ENCODE measurements around the gene AMOT. TPM values are rescaled to one million over a fixed set of nuclear protein-coding genes. Genes with fewer than 3 reads are reported as not detected.

The AMOT gene, protein sequence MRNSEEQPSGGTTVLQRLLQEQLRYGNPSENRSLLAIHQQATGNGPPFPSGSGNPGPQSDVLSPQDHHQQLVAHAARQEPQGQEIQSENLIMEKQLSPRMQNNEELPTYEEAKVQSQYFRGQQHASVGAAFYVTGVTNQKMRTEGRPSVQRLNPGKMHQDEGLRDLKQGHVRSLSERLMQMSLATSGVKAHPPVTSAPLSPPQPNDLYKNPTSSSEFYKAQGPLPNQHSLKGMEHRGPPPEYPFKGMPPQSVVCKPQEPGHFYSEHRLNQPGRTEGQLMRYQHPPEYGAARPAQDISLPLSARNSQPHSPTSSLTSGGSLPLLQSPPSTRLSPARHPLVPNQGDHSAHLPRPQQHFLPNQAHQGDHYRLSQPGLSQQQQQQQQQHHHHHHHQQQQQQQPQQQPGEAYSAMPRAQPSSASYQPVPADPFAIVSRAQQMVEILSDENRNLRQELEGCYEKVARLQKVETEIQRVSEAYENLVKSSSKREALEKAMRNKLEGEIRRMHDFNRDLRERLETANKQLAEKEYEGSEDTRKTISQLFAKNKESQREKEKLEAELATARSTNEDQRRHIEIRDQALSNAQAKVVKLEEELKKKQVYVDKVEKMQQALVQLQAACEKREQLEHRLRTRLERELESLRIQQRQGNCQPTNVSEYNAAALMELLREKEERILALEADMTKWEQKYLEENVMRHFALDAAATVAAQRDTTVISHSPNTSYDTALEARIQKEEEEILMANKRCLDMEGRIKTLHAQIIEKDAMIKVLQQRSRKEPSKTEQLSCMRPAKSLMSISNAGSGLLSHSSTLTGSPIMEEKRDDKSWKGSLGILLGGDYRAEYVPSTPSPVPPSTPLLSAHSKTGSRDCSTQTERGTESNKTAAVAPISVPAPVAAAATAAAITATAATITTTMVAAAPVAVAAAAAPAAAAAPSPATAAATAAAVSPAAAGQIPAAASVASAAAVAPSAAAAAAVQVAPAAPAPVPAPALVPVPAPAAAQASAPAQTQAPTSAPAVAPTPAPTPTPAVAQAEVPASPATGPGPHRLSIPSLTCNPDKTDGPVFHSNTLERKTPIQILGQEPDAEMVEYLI
- total RNA-seq (2022) (55.7 and 66.3 TPM in 2 replicates), Bru-seq, nascent RNA (percentile 75 among the genes with signal in this experiment), BruChase-seq, experiment 1, labeled RNA remaining after a 2-hour chase (percentile 79 among the genes with signal in this experiment), BruChase-seq, experiment 2, labeled RNA remaining after a 6-hour chase (percentile 87 among the genes with signal in this experiment)
- long read RNA-seq, partial matches to known transcripts: 0 of 15 reads
- long read RNA-seq, other reads (novel, unspliced or antisense): 15 of 15 reads

DNA sequence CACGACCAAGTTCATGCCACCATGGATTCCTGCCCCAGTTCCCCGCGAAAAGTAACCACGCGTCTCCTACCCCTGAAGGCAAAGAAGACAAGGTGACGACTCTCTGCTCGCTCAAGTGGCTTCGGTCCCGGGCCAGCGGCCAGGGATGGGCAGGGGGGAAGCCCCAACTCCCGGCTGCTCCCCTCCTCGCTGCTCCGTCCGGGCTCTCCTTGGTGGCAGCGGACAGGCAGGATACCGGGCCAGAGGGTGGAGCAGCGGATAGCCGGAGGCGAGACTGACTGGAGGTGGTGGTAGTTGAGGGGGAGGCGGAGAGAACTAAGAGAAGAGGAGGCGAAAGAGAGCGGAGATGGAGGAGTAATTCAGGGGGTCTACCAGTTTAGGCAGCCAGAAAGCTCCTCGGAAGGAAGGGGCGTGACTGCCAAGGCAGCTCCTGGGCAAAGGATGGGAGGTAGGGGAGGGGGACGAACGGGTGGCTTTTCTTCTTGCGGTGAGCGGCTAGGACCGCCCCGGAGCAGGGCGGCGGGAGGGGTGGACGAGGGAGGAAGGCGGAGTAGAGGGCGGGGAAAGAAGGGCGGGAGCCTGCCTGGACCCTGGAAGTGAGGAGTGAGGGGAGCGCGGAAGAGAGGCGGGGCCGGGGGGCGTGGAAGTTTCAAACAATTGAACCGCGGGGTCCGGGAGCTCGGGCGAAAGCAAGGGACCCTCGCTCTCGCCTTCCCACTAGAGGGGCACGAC lies at the start of gene AMOT:
AMOT (minus strand) TSS at position 450 of the 732 bp plus-strand sequence. CDS start 17,705 bp downstream, outside the sequence.
- H3K36me3 ChIP-seq (ENCODE audit: control insufficient read depth, insufficient read depth, low read length): no peaks in the 10 kb centered on the region
- H3K4me1 ChIP-seq: peaks cover 27% of the 10 kb centered on the region
- H3K27me3 ChIP-seq (replicated peaks; ENCODE audit: control insufficient read depth, insufficient read depth, low read length): no peaks in the 10 kb centered on the region
- H3K4me3 ChIP-seq (ENCODE audit: low read depth, low read length): peak within 1 kb of the TSS; percentile 68
- CTCF ChIA-PET: interaction anchor here (0.8 to 0.9 kb wide), 2 partner anchors 11 to 25 kb away, joined by 3 read pairs; no protein-coding TSS in a partner anchor
- BruUV-seq (replicated peaks): TSS peak; percentile 43
- POLR2A ChIA-PET: interaction anchor here (0.6 to 1.4 kb wide), 2 partner anchors 10 to 37 kb away, joined by 3 to 8 read pairs; no protein-coding TSS in a partner anchor
- Mint-ChIP-seq H3K4me1 (ENCODE audit: low read depth, unreplicated experiment) (peaks cover 16% of the 10 kb centered on the region), H3K4me3 (ENCODE audit: unreplicated experiment) (peak within 1 kb of the TSS; percentile 96), H3K27ac (ENCODE audit: unreplicated experiment) (peak within 1 kb of the TSS; percentile 91), H3K27me3 (ENCODE audit: insufficient read depth, unreplicated experiment) (no peaks in the 10 kb centered on the region), H3K36me3 (ENCODE audit: insufficient read depth, unreplicated experiment) (no peaks in the 10 kb centered on the region), H3K9me3 (ENCODE audit: unreplicated experiment) (no peaks in the 10 kb centered on the region)
- intact Hi-C loops (cut with micrococcal nuclease; ENCODE audit: unreplicated experiment): loop anchor here (1.0 to 5.0 kb wide), 3 partner anchors 8 to 78 kb away; no protein-coding TSS in a partner anchor
- no peaks in the 10 kb centered on the region for H3K9me3 ChIP-seq
- TF ChIP-seq, protein P1, sequence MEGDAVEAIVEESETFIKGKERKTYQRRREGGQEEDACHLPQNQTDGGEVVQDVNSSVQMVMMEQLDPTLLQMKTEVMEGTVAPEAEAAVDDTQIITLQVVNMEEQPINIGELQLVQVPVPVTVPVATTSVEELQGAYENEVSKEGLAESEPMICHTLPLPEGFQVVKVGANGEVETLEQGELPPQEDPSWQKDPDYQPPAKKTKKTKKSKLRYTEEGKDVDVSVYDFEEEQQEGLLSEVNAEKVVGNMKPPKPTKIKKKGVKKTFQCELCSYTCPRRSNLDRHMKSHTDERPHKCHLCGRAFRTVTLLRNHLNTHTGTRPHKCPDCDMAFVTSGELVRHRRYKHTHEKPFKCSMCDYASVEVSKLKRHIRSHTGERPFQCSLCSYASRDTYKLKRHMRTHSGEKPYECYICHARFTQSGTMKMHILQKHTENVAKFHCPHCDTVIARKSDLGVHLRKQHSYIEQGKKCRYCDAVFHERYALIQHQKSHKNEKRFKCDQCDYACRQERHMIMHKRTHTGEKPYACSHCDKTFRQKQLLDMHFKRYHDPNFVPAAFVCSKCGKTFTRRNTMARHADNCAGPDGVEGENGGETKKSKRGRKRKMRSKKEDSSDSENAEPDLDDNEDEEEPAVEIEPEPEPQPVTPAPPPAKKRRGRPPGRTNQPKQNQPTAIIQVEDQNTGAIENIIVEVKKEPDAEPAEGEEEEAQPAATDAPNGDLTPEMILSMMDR (IDR thresholded peaks at IDR 0.05; ENCODE audit: insufficient read depth in 1 of 2, low read depth in 1 of 2, low read length in 1 of 2, severe bottlenecking in 1 of 2, unreplicated experiment in 1 of 2): no peak
- peak; percentile 82 to 90 for DNase-seq

DNA sequence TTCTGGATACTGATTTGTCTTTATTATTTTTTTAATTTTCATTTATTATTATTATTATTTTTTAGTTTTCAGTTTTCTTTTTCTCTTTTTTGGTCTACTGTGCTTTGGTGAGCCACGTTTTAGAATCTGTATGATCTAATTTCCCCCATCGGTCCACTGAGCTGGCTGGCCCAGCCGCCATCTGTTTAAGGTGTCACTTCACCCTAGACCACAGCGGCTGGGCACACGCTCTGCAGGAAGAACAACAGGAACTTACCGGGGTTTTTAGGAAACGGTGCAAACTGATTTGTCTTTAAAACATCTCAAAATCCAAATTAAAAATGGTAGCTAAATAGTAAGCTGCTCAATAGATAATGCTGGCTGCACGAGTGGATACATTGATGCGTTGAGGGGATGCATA lies 48.8 kb upstream of the AMOT start:
- Histone ChIP-seq H3K4me1 (no peaks in the 10 kb centered on the region), H3K36me3 (ENCODE audit: control insufficient read depth, insufficient read depth, low read length) (no peaks in the 10 kb centered on the region), H3K4me3 (ENCODE audit: low read depth, low read length) (no peak overlapping the region), H3K9me3 (no peaks in the 10 kb centered on the region), H3K27me3 (replicated peaks; ENCODE audit: control insufficient read depth, insufficient read depth, low read length) (no peaks in the 10 kb centered on the region)
- no peak overlapping the region for H3K27ac Mint-ChIP-seq (ENCODE audit: unreplicated experiment)
- TF ChIP-seq, protein P1 (IDR thresholded peaks at IDR 0.05; ENCODE audit: insufficient read depth in 1 of 2, low read depth in 1 of 2, low read length in 1 of 2, severe bottlenecking in 1 of 2, unreplicated experiment in 1 of 2): no peak
- no TSS peak for BruUV-seq (replicated peaks)
- DNase-seq: no peak
- POLR2A ChIA-PET: no interaction called here
- CTCF ChIA-PET: no interaction called here
- no peaks in the 10 kb centered on the region for H3K4me1 Mint-ChIP-seq (ENCODE audit: low read depth, unreplicated experiment)
- H3K27me3 Mint-ChIP-seq (ENCODE audit: insufficient read depth, unreplicated experiment): no peaks in the 10 kb centered on the region
- no peaks in the 10 kb centered on the region for H3K36me3 Mint-ChIP-seq (ENCODE audit: insufficient read depth, unreplicated experiment)
- H3K4me3 Mint-ChIP-seq (ENCODE audit: unreplicated experiment): no peak overlapping the region
- intact Hi-C loops (cut with micrococcal nuclease; ENCODE audit: unreplicated experiment): no loop called here
- no peaks in the 10 kb centered on the region for H3K9me3 Mint-ChIP-seq (ENCODE audit: unreplicated experiment)
